Stimulated activated CD4-positive, alpha-beta T cell treated with anti-CD3 and anti-CD28 coated beads, TNF-alpha, amount 100 ng/mL, for 24 hours (primary cell): ENCODE measurements around the gene SCLY.
"Not testable (repeated sequence)": the region's sequence is repeated elsewhere in the genome, so short reads cannot be mapped to it uniquely, and the experiment has no call there.

Source experiments
- DNase-seq, 3 experiments: peaks; one replicate each; pipeline ENCODE4 v3.0.0-alpha.2; 2020; ENCODE audit warnings: low read depth in 3 of 3

SCLY gene

GRCh38 chr2:238060542-238061314 lies at the start of gene SCLY:
Gene SCLY, plus strand, starts transcription at chr2:238061001. Its CDS starts 54 bp downstream, at chr2:238061055.
- peak; percentile 90 to 98 (median 95) for DNase-seq

GRCh38 chr2:238013806-238014205 lies 47.0 kb upstream of the SCLY start:
- DNase-seq: no peak

GRCh38 chr2:238015705-238016104 lies 45.1 kb upstream of the SCLY start:
- no peak for DNase-seq

- DNase-seq: no peak
Measured at GRCh38 chr2:238016526-238016925, 44.3 kb upstream of the SCLY start.

- no peak for DNase-seq
Measured at GRCh38 chr2:238019962-238020361, 40.8 kb upstream of the SCLY start.

GRCh38 chr2:238020816-238021215 lies 40.0 kb upstream of the SCLY start:
- DNase-seq: no peak

- no peak for DNase-seq
Measured at GRCh38 chr2:238021327-238021726, 39.5 kb upstream of the SCLY start.

GRCh38 chr2:238022594-238023157 lies 38.1 kb upstream of the SCLY start:
- DNase-seq: no peak

- no peak for DNase-seq
Measured at GRCh38 chr2:238023608-238024007, 37.2 kb upstream of the SCLY start.

GRCh38 chr2:238024986-238025385 lies 35.8 kb upstream of the SCLY start:
- DNase-seq: peak; percentile 7 to 45 (median 9)

- DNase-seq: no peak
Measured at GRCh38 chr2:238025741-238026360, 35.0 kb upstream of the SCLY start.

GRCh38 chr2:238027058-238027457 lies 33.7 kb upstream of the SCLY start:
- no peak for DNase-seq

- no peak for DNase-seq
Measured at GRCh38 chr2:238027591-238028415, 33.0 kb upstream of the SCLY start.

GRCh38 chr2:238029853-238030252 lies 30.9 kb upstream of the SCLY start:
- DNase-seq: no peak

- no peak for DNase-seq
Measured at GRCh38 chr2:238030422-238031155, 30.2 kb upstream of the SCLY start.

- DNase-seq: no peak
Measured at GRCh38 chr2:238031751-238032150, 29.1 kb upstream of the SCLY start.

- no peak for DNase-seq
Measured at GRCh38 chr2:238032755-238033337, 28.0 kb upstream of the SCLY start.

GRCh38 chr2:238033991-238034390 lies 26.8 kb upstream of the SCLY start:
- not testable (repeated sequence) for DNase-seq

GRCh38 chr2:238038203-238038602 lies 22.6 kb upstream of the SCLY start:
- DNase-seq: no peak

GRCh38 chr2:238039151-238039550 lies 21.6 kb upstream of the SCLY start:
- DNase-seq: no peak

- DNase-seq: no peak
Measured at GRCh38 chr2:238039985-238040384, 20.8 kb upstream of the SCLY start.
